HepG2 (cell line): ENCODE data around the gene ZDHHC14. TPM values are rescaled to one million over a fixed set of nuclear protein-coding genes. Genes with fewer than 3 reads are reported as not detected.
A peak's percentile ranks its signal among the peaks of the same experiment; 100 is the strongest.

Experiments used
- CCAR2 ChIP-seq: fragments of 200-400 bp; formaldehyde crosslinking; optimal IDR thresholded peaks from 2 replicates; pipeline ENCODE3; 2018; ENCODE audit warnings: low read depth, mild to moderate bottlenecking, low read length, moderate library complexity
- CEBPG ChIP-seq: IDR thresholded peaks from 2 replicates; pipeline ENCODE4 v1.6.1; 2016
- FIP1L1 ChIP-seq: fragments of 200-400 bp; formaldehyde crosslinking; IDR thresholded peaks from 2 replicates; pipeline ENCODE4 v1.6.1; 2018; ENCODE audit warnings: low read depth, mild to moderate bottlenecking, low read length, moderate library complexity, borderline replicate concordance; ENCODE audit not compliant: insufficient read depth
- FOXP1 ChIP-seq, 2 experiments: fragments of 450-650 bp in 1 of 2; IDR thresholded peaks; 2 replicates each; pipeline ENCODE4 v1.6.1; 2017 to 2018; ENCODE audit warnings: antibody characterized with exemption in 1 of 2
- GATAD2A ChIP-seq: IDR thresholded peaks from 2 replicates; pipeline ENCODE4 v1.6.1; 2016
- HCFC1 ChIP-seq: fragments of 150-350 bp; IDR thresholded peaks from 2 replicates; pipeline ENCODE4 v1.6.1; 2014; ENCODE audit warnings: low read depth, low read length
- HNRNPK ChIP-seq: fragments of 200-400 bp; formaldehyde crosslinking; IDR thresholded peaks from 2 replicates; pipeline ENCODE4 v1.6.1; 2018; ENCODE audit warnings: low read length, low read depth, moderate library complexity, mild to moderate bottlenecking; ENCODE audit not compliant: poor library complexity, severe bottlenecking
- NCOA2 ChIP-seq: sonication (generic); formaldehyde crosslinking; IDR thresholded peaks from 2 replicates; pipeline ENCODE4 v1.8.0; 2022; ENCODE audit warnings: inconsistent platforms
- NFAT5 ChIP-seq: sonication (generic); formaldehyde crosslinking; IDR thresholded peaks from 2 replicates; pipeline ENCODE4 v1.4.0; 2020; ENCODE audit warnings: missing genetic modification reagents
- PHF21A ChIP-seq: sonication (generic); formaldehyde crosslinking; IDR thresholded peaks from 2 replicates; pipeline ENCODE4 v1.5.0; 2020; ENCODE audit warnings: mild to moderate bottlenecking, missing genetic modification reagents
- POLR2AphosphoS5 ChIP-seq: IDR thresholded peaks from 2 replicates; pipeline ENCODE4 v1.6.1; 2012; ENCODE audit warnings: low read depth, low read length
- PPARG ChIP-seq: conservative IDR thresholded peaks from 2 replicates; pipeline ENCODE4 v1.6.1; 2016; ENCODE audit warnings: missing biosample characterization, missing genetic modification reagents
- SKI ChIP-seq: fragments of 450-650 bp; IDR thresholded peaks from one replicate; pipeline ENCODE4 v1.6.1; 2018; ENCODE audit warnings: mild to moderate bottlenecking; ENCODE audit not compliant: partially characterized antibody
- SMAD1 ChIP-seq: sonication (generic); formaldehyde crosslinking; IDR thresholded peaks from 2 replicates; pipeline ENCODE4 v1.4.0; 2020; ENCODE audit warnings: missing genetic modification reagents, low read depth, mild to moderate bottlenecking, borderline replicate concordance
- SP1 ChIP-seq, 2 experiments: fragments of 450-650 bp in 1 of 2; sonication (generic) in 1 of 2; formaldehyde crosslinking in 1 of 2; IDR thresholded peaks; 2 replicates each; pipeline versions ENCODE4 v1.4.0 to v1.6.1; 2016 to 2020; ENCODE audit warnings: missing genetic modification reagents in 1 of 2
- SRSF4 ChIP-seq: fragments of 200-400 bp; formaldehyde crosslinking; IDR thresholded peaks from one replicate; pipeline ENCODE4 v1.6.1; 2018; ENCODE audit warnings: mild to moderate bottlenecking, low read depth, low read length, moderate library complexity; ENCODE audit not compliant: poor library complexity, severe bottlenecking
- WIZ ChIP-seq: sonication (generic); formaldehyde crosslinking; IDR thresholded peaks from 2 replicates; pipeline ENCODE4 v1.5.1; 2020; ENCODE audit warnings: mild to moderate bottlenecking, missing genetic modification reagents
- ZFP1 ChIP-seq: IDR thresholded peaks from 2 replicates; pipeline ENCODE4 v1.6.1; 2016
- ZNF337 ChIP-seq: sonication (generic); formaldehyde crosslinking; IDR thresholded peaks from 2 replicates; pipeline ENCODE4 v1.5.1; 2020; ENCODE audit warnings: missing genetic modification reagents, low read depth, mild to moderate bottlenecking, borderline replicate concordance
- ZNF382 ChIP-seq: sonication (generic); formaldehyde crosslinking; IDR thresholded peaks from 2 replicates; pipeline ENCODE4 v1.5.0; 2020; ENCODE audit warnings: missing genetic modification reagents, mild to moderate bottlenecking, borderline replicate concordance
- ZNF572 ChIP-seq: sonication (generic); formaldehyde crosslinking; IDR thresholded peaks from 2 replicates; pipeline ENCODE4 v1.5.1; 2020; ENCODE audit warnings: mild to moderate bottlenecking, missing genetic modification reagents
- ZNF577 ChIP-seq: sonication (generic); formaldehyde crosslinking; IDR thresholded peaks from 2 replicates; pipeline ENCODE4 v1.4.0; 2020; ENCODE audit warnings: mild to moderate bottlenecking, low read depth, missing genetic modification reagents, borderline replicate concordance
- ZNF629 ChIP-seq: sonication (generic); formaldehyde crosslinking; conservative IDR thresholded peaks from 2 replicates; pipeline ENCODE4 v1.5.0; 2020; ENCODE audit warnings: missing genetic modification reagents
- ZNF773 ChIP-seq: sonication (generic); formaldehyde crosslinking; IDR thresholded peaks from 2 replicates; pipeline ENCODE4 v1.4.0; 2020; ENCODE audit warnings: missing genetic modification reagents, borderline replicate concordance
- polyA plus RNA-seq, 8 experiments: library from polyadenylated mRNA; depleted of rRNA in 3 of 8; stranded (reverse) in 7 of 8; unstranded in 1 of 8; fragments of >200 nt; fragmentation: Illumina TruSeq in 4 of 8; extraction: Trizol in 4 of 8; gene quantifications; 2 replicates each; pipeline versions ENCODE4 v1.2.1 to v1.2.3, GENCODE V29; 2011 to 2016; ENCODE audit warnings: low read depth in 4 of 8, missing spikeins in 1 of 8, mixed read lengths in 1 of 8; ENCODE audit not compliant: insufficient read depth in 1 of 8
- total RNA-seq, 5 experiments: library from RNA; depleted of rRNA; stranded (reverse); fragments of >200 nt; fragmentation: Illumina TruSeq; extraction: Trizol; gene quantifications; 2 replicates each; pipeline ENCODE4 v1.2.3, GENCODE V29; 2016; ENCODE audit warnings: low read depth in 1 of 5
- TF ChIP-seq, protein P1 (sequence below): IDR thresholded peaks from 2 replicates; pipeline ENCODE4 v1.6.1; 2016; ENCODE audit warnings: low read depth, borderline replicate concordance
- TF ChIP-seq, protein P2 (sequence below): sonication (generic); formaldehyde crosslinking; IDR thresholded peaks from 2 replicates; pipeline ENCODE4 v1.4.0; 2020; ENCODE audit warnings: missing genetic modification reagents; ENCODE audit errors: not compliant biosample characterization

ZDHHC14 gene
- total and polyA plus RNA-seq, 2 of the 13 experiments (the other 11 are each of a cell fraction or from before 2014, with no cell fraction given) = 3.7 to 9.5 TPM

- TF ChIP-seq SRSF4 (no peak), NCOA2 (CRISPR knock-in tag) (peak; percentile 76), FIP1L1 (no peak), ZNF337 (CRISPR knock-in tag) (no peak), WIZ (CRISPR knock-in tag) (no peak), ZNF577 (CRISPR knock-in tag) (no peak), GATAD2A (peak; percentile 87), PHF21A (CRISPR knock-in tag) (peak; percentile 75), SMAD1 (CRISPR knock-in tag) (no peak), SP1 (IDR thresholded peaks at IDR 0.05) (no peak), SP1 (CRISPR knock-in tag; IDR thresholded peaks at IDR 0.05) (no peak), FOXP1 (IDR thresholded peaks at IDR 0.05) (no peak), FOXP1 (CRISPR knock-in tag; IDR thresholded peaks at IDR 0.05) (peak; percentile 93), CEBPG (peak; percentile 78), ZNF773 (no peak), HCFC1 (no peak), ZNF629 (CRISPR knock-in tag) (no peak), ZNF572 (no peak), HNRNPK (no peak), NFAT5 (CRISPR knock-in tag) (no peak), ZFP1 (CRISPR knock-in tag) (0 out of 2 replicates have a peak, but pooled peaks have one; percentile 81), PPARG (CRISPR knock-in tag) (peak; percentile 94), CCAR2 (no peak), POLR2AphosphoS5 (no peak; the same call in 1 of the 2 replicates), SKI (peak; percentile 52), ZNF382 (no peak)
- TF ChIP-seq, protein P1, sequence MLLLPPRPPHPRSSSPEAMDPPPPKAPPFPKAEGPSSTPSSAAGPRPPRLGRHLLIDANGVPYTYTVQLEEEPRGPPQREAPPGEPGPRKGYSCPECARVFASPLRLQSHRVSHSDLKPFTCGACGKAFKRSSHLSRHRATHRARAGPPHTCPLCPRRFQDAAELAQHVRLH = no peak
- TF ChIP-seq, protein P2, sequence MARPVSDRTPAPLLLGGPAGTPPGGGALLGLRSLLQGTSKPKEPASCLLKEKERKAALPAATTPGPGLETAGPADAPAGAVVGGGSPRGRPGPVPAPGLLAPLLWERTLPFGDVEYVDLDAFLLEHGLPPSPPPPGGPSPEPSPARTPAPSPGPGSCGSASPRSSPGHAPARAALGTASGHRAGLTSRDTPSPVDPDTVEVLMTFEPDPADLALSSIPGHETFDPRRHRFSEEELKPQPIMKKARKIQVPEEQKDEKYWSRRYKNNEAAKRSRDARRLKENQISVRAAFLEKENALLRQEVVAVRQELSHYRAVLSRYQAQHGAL (CRISPR knock-in tag) = no peak
Observed at GRCh38 chr6:157513004-157513603, 132.1 kb downstream of the ZDHHC14 start (continued).
